ENCODE results near the gene CLEC3B.

Gene CLEC3B

GRCh38 chr3:44995142-44995770 is 30.8 kb upstream of the CLEC3B start:
- no peak for TF ChIP-seq CTCF (IDR thresholded peaks at IDR 0.05; ENCODE audit: borderline replicate concordance, insufficient read depth, low read depth, low read length)
- H3K4me3 ChIP-seq (ENCODE audit: low read depth, low read length): no peak overlapping the region

GRCh38 chr3:44996556-44996969 is 29.5 kb upstream of the CLEC3B start:
- TF ChIP-seq CTCF (IDR thresholded peaks at IDR 0.05; ENCODE audit: borderline replicate concordance, insufficient read depth, low read depth, low read length): no peak

GRCh38 chr3:44999782-45000181 is 26.3 kb upstream of the CLEC3B start:
- H3K4me3 ChIP-seq (ENCODE audit: low read depth, low read length): no peak overlapping the region
- no peak for TF ChIP-seq CTCF (IDR thresholded peaks at IDR 0.05; ENCODE audit: borderline replicate concordance, insufficient read depth, low read depth, low read length)

More at GRCh38 chr3:44996556-44996969, 29.5 kb upstream of the CLEC3B start:
- H3K4me3 ChIP-seq (ENCODE audit: low read depth, low read length): no peak overlapping the region

DNA sequence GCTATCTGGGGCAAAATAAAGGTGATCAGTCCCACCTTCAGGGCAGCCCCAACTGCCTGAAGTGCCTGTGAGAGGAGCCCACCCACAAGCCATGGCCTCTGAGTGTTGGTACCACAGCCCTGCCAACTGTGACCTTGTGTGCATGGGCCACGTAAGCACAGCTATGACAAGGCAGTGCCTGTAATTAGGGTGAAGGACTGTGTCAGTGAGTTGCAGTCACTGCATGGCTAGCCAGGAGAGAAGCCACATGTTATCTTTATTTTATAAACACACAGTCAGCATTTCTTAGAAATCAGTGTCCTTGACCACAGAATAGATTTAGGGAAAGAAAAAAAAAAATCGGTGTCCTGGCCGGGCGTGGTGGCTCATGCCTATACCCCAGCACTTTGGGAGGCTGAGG is 25.3 kb upstream of the CLEC3B start:
- H3K4me3 ChIP-seq (ENCODE audit: low read depth, low read length): no peak overlapping the region
- TF ChIP-seq CTCF (IDR thresholded peaks at IDR 0.05; ENCODE audit: borderline replicate concordance, insufficient read depth, low read depth, low read length): no peak

- no peak overlapping the region for H3K4me3 ChIP-seq (ENCODE audit: low read depth, low read length)
- no peak for TF ChIP-seq CTCF (IDR thresholded peaks at IDR 0.05; ENCODE audit: borderline replicate concordance, insufficient read depth, low read depth, low read length)
Observed at GRCh38 chr3:45001738-45002137, 24.4 kb upstream of the CLEC3B start.

- no peak overlapping the region for H3K4me3 ChIP-seq (ENCODE audit: low read depth, low read length)
- TF ChIP-seq CTCF (IDR thresholded peaks at IDR 0.05; ENCODE audit: borderline replicate concordance, insufficient read depth, low read depth, low read length): no peak
Observed at GRCh38 chr3:45002139-45002660, 23.9 kb upstream of the CLEC3B start.

- TF ChIP-seq CTCF (IDR thresholded peaks at IDR 0.05; ENCODE audit: borderline replicate concordance, insufficient read depth, low read depth, low read length): no peak
- no peak overlapping the region for H3K4me3 ChIP-seq (ENCODE audit: low read depth, low read length)
Observed at GRCh38 chr3:45002720-45003119, 23.4 kb upstream of the CLEC3B start.
